ENCODE measurements around the gene DCAF6.

The DCAF6 gene

DNA sequence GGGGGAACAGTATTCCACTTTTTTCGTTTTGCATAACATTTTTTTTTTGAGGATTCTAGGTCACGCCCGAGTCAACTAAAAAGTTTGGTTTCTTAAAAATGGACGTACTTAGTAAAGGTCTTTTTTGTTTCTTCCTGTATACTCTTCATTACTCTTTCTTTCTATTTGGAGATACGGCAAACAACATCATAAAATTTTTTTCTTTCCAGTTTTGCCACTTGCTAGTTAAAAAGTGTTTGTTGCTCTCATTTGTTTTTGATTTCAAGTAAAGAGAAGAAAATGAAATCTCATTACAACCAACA is 1.2 kb downstream of the DCAF6 start:
- H3K27ac ChIP-seq (ENCODE audit: low read depth, low read length) = peak overlapping the region; percentile 91; the same call in 1 of the 2 replicates

DNA sequence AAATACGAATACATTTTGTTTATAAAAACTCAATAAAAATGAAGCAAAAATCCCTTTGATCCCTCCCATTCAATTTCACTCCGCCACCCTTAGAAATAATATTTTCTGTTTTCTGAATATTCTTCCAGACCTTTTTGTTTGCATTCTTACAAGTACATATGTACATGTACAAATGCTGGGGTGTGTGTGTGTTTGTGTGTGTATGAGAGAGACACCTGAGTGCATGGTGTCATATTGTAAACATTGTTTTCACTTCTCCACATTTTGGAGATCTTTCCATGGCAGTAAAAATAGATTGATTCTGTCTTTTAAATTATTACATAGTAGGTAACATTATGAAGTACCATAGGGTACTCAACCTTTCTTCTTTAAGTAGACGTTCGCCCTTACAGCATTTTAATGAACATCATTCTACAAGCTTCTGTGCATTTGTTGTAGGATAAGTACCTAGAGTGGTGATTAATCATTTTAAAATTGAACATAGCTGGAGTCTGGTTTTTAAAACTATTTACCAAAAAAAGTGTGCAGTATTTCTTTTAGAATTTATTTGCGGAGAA is 1.7 kb downstream of the DCAF6 start:
- H3K27ac ChIP-seq (ENCODE audit: low read depth, low read length) = peak overlapping the region; percentile 91; the same call in 1 of the 2 replicates
- H3K4me1 ChIP-seq (ENCODE audit: control insufficient read depth, insufficient read depth, low read length) = peaks cover 15% of the 10 kb centered on the region
- no peaks in the 10 kb centered on the region for H3K9me3 ChIP-seq (ENCODE audit: control insufficient read depth, insufficient read depth, low read depth, low read length)
- peak overlapping the region; percentile 74 for H3K4me3 ChIP-seq (ENCODE audit: low read depth, low read length)
- H3K27me3 ChIP-seq (ENCODE audit: control insufficient read depth, insufficient read depth, low read length) = no peaks in the 10 kb centered on the region
- no peak overlapping the region for H3K9ac ChIP-seq (ENCODE audit: low read length)
- no peaks in the 10 kb centered on the region for H3K36me3 ChIP-seq (ENCODE audit: control insufficient read depth, insufficient read depth, low read length)

More for the DNA sequence above, 1.2 kb downstream of the DCAF6 start:
- no peaks in the 10 kb centered on the region for H3K9me3 ChIP-seq (ENCODE audit: control insufficient read depth, insufficient read depth, low read depth, low read length)
- H3K4me1 ChIP-seq (ENCODE audit: control insufficient read depth, insufficient read depth, low read length) = peaks cover 15% of the 10 kb centered on the region
- H3K9ac ChIP-seq (ENCODE audit: low read length) = peak overlapping the region; percentile 88
- H3K36me3 ChIP-seq (ENCODE audit: control insufficient read depth, insufficient read depth, low read length) = no peaks in the 10 kb centered on the region
- H3K27me3 ChIP-seq (ENCODE audit: control insufficient read depth, insufficient read depth, low read length) = no peaks in the 10 kb centered on the region
- peak overlapping the region; percentile 74 for H3K4me3 ChIP-seq (ENCODE audit: low read depth, low read length)

DNA sequence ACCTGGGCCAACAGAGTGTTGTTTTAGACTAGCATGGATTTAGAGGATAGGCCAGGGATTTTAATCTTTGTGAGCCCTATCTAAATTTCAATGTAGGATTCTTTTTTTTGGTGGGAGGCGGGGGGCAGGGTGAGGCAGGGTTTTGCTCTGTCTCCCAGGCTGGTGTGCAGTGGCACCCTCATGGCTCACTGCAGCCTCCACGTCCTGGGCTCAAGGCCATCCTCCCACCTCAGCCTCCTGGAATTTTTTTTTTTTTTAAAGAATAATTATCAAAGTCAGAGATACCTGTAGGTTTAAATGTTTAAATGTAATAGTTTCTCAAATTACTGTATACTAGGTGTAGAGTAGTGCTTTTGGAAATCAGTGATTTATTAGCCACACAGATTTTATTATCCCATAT is 3.8 kb downstream of the DCAF6 start:
- Histone ChIP-seq H3K9ac (ENCODE audit: low read length) (no peak overlapping the region), H3K4me1 (ENCODE audit: control insufficient read depth, insufficient read depth, low read length) (peaks cover 3% of the 10 kb centered on the region; the same call in 1 of the 2 replicates), H3K27ac (ENCODE audit: low read depth, low read length) (no peak overlapping the region), H3K4me3 (ENCODE audit: low read depth, low read length) (no peak overlapping the region), H3K9me3 (ENCODE audit: control insufficient read depth, insufficient read depth, low read depth, low read length) (peaks cover 5% of the 10 kb centered on the region; the same call in 1 of the 2 replicates), H3K36me3 (ENCODE audit: control insufficient read depth, insufficient read depth, low read length) (peaks cover 5% of the 10 kb centered on the region), H3K27me3 (ENCODE audit: control insufficient read depth, insufficient read depth, low read length) (no peaks in the 10 kb centered on the region)

DNA sequence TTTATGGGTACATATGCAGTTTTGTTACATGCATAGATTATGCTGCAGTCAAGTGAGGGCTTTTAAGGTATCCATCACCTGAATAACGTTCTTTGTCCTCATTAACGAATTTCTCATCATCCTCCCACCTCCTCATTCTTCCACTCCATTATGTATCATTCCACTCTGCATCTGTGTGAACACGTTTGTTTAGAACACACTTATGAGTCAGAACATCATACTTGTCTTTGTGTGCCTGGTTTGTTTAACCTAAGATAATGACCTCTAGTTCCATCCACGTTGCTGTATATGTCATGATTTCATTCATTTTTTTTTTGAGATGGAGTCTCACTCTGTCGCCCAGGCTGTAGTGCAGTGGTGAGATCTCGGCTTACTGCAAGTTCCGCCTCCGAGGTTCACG is 7.1 kb downstream of the DCAF6 start:
- Histone ChIP-seq H3K4me1 (ENCODE audit: control insufficient read depth, insufficient read depth, low read length) (peaks cover 2% of the 10 kb centered on the region; the same call in 1 of the 2 replicates), H3K4me3 (ENCODE audit: low read depth, low read length) (no peak overlapping the region), H3K27ac (ENCODE audit: low read depth, low read length) (no peak overlapping the region), H3K36me3 (ENCODE audit: control insufficient read depth, insufficient read depth, low read length) (peaks cover 5% of the 10 kb centered on the region), H3K27me3 (ENCODE audit: control insufficient read depth, insufficient read depth, low read length) (no peaks in the 10 kb centered on the region), H3K9ac (ENCODE audit: low read length) (no peak overlapping the region), H3K9me3 (ENCODE audit: control insufficient read depth, insufficient read depth, low read depth, low read length) (peaks cover 5% of the 10 kb centered on the region; the same call in 1 of the 2 replicates)

DNA sequence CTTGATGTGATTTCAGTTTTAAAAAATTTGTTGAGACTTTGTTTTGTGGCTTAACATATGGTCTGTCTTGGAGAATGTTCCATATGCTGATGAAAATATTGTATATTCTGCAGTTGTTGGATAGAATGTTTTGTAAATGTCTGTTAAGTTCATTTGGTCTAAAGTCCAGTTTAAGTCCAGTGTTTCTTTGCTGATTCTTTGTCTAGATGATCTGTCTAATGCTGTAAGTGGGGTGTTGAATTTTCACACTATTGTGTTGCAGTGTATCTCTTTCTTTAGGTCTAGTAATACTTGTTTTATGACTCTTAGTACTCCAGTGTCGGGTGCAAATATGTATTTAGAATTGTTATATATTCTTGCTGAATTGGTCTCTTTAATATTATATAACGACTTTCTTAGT is 11.2 kb downstream of the DCAF6 start:
- no peak overlapping the region for H3K4me3 ChIP-seq (ENCODE audit: low read depth, low read length)
- peaks cover 5% of the 10 kb centered on the region; the same call in 1 of the 2 replicates for H3K9me3 ChIP-seq (ENCODE audit: control insufficient read depth, insufficient read depth, low read depth, low read length)
- H3K27me3 ChIP-seq (ENCODE audit: control insufficient read depth, insufficient read depth, low read length) = no peaks in the 10 kb centered on the region
- H3K36me3 ChIP-seq (ENCODE audit: control insufficient read depth, insufficient read depth, low read length) = peaks cover 10% of the 10 kb centered on the region
- no peak overlapping the region for H3K27ac ChIP-seq (ENCODE audit: low read depth, low read length)
- H3K9ac ChIP-seq (ENCODE audit: low read length) = no peak overlapping the region
- H3K4me1 ChIP-seq (ENCODE audit: control insufficient read depth, insufficient read depth, low read length) = no peaks in the 10 kb centered on the region; the same call in 1 of the 2 replicates

DNA sequence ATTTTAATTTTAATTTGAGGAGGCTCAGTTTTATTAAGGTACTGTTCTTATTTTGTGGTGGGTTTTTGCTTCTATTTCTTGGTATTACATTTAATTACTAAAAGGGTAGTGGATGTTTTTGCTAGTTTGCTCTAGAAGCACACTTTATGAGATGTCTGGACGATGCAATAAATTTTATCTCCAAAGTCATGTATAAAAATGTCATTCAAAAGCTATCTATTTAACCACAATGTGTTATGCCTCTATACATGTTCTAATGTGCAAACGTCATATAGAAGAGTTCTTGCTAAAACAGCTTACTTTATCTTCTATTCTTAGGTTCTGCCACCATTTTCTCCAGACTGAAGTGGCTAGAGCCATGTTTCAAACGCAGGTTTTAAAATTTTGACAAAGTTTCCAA is 13.3 kb downstream of the DCAF6 start:
- Histone ChIP-seq H3K9ac (ENCODE audit: low read length) (no peak overlapping the region), H3K36me3 (ENCODE audit: control insufficient read depth, insufficient read depth, low read length) (peaks cover 22% of the 10 kb centered on the region), H3K27ac (ENCODE audit: low read depth, low read length) (peak overlapping the region; percentile 50; the same call in 1 of the 2 replicates), H3K4me3 (ENCODE audit: low read depth, low read length) (no peak overlapping the region), H3K27me3 (ENCODE audit: control insufficient read depth, insufficient read depth, low read length) (no peaks in the 10 kb centered on the region), H3K4me1 (ENCODE audit: control insufficient read depth, insufficient read depth, low read length) (no peaks in the 10 kb centered on the region; the same call in 1 of the 2 replicates), H3K9me3 (ENCODE audit: control insufficient read depth, insufficient read depth, low read depth, low read length) (no peaks in the 10 kb centered on the region)

DNA sequence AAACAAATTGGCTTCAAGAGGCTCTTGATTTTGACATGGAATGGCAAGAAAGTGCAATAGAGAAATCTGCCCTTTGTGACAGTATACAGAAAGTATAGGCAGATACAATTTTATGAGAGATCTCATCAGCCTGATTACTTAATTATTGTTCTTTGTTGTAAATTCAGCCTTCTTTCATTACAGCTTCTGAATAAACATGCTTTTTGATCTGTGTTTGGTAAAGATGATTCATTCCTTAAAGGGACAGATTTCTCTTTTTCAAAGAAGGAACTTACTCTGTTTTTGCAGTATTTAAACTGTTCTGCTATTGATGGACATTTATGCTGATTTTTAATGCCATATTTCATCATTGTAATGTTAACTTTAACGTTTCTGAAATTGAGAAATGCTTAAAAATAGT is 14.1 kb downstream of the DCAF6 start:
- no peaks in the 10 kb centered on the region for H3K27me3 ChIP-seq (ENCODE audit: control insufficient read depth, insufficient read depth, low read length)
- no peaks in the 10 kb centered on the region; the same call in 1 of the 2 replicates for H3K4me1 ChIP-seq (ENCODE audit: control insufficient read depth, insufficient read depth, low read length)
- peaks cover 27% of the 10 kb centered on the region for H3K36me3 ChIP-seq (ENCODE audit: control insufficient read depth, insufficient read depth, low read length)
- no peaks in the 10 kb centered on the region for H3K9me3 ChIP-seq (ENCODE audit: control insufficient read depth, insufficient read depth, low read depth, low read length)
- no peak overlapping the region for H3K9ac ChIP-seq (ENCODE audit: low read length)
- no peak overlapping the region for H3K4me3 ChIP-seq (ENCODE audit: low read depth, low read length)
- no peak overlapping the region for H3K27ac ChIP-seq (ENCODE audit: low read depth, low read length)

DNA sequence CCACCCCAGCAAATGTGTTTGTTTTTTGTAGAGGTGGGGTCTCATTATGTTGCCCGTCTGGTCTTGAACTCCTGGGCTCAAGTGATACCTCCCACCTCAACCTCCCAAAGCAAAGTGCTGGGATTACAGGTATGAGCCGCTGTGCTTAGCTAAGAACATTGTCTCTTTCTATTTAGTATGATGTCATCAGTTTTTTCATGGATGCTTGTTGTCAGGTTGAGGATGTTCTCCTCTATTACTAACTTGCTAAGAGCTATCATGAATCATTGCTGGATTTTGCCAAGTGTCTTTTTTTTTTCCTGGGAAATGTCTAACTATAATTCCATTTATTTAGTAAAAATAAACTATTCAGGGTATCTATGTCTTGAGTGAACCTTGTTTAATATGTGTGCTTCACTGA is 19.4 kb downstream of the DCAF6 start:
- Histone ChIP-seq H3K9me3 (ENCODE audit: control insufficient read depth, insufficient read depth, low read depth, low read length) (no peaks in the 10 kb centered on the region), H3K36me3 (ENCODE audit: control insufficient read depth, insufficient read depth, low read length) (peaks cover 34% of the 10 kb centered on the region), H3K9ac (ENCODE audit: low read length) (no peak overlapping the region), H3K4me3 (ENCODE audit: low read depth, low read length) (no peak overlapping the region), H3K27me3 (ENCODE audit: control insufficient read depth, insufficient read depth, low read length) (no peaks in the 10 kb centered on the region), H3K4me1 (ENCODE audit: control insufficient read depth, insufficient read depth, low read length) (no peaks in the 10 kb centered on the region), H3K27ac (ENCODE audit: low read depth, low read length) (no peak overlapping the region)

DNA sequence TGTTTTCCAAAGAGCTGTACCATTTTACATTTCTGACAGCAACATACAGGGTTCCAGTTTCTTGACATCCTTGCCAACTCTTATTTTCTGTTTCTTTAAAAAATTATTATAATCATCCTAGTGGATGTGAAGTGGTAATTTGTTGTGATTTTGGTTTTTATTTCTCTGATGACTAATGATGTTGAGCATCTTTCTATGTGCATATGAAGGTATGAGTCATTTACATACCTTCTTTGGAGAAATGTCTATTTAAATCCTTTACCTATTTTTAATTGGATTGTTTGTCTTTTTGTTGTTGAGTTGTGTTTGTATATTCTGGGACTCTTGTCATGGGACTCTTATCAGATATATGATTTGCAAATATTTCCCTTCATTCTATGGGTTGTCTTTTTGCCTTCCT is 21.2 kb downstream of the DCAF6 start:
- no peaks in the 10 kb centered on the region for H3K27me3 ChIP-seq (ENCODE audit: control insufficient read depth, insufficient read depth, low read length)
- H3K4me3 ChIP-seq (ENCODE audit: low read depth, low read length) = no peak overlapping the region
- H3K27ac ChIP-seq (ENCODE audit: low read depth, low read length) = no peak overlapping the region
- H3K9me3 ChIP-seq (ENCODE audit: control insufficient read depth, insufficient read depth, low read depth, low read length) = no peaks in the 10 kb centered on the region
- peaks cover 29% of the 10 kb centered on the region for H3K36me3 ChIP-seq (ENCODE audit: control insufficient read depth, insufficient read depth, low read length)
- no peaks in the 10 kb centered on the region for H3K4me1 ChIP-seq (ENCODE audit: control insufficient read depth, insufficient read depth, low read length)
- no peak overlapping the region for H3K9ac ChIP-seq (ENCODE audit: low read length)

DNA sequence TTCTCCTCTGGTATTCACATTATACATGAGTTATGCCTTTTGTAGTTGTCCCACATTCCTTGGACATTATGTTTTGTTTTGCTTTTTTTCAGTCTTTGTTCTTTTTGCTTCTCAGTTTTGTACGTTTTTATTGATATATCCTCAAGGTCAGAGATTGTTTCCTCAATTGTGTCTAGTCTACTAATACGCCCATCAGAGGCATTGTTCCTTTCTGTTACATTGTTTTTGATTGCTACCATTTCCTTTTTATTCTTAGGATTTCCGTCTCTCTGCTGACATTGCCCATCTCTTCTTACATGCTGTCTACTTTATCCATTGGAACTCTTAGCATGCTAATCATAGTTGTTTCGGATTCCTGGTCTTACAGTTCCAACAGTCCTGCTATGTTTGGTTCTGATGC is 28.2 kb downstream of the DCAF6 start:
- H3K9ac ChIP-seq (ENCODE audit: low read length) = no peak overlapping the region
- H3K4me3 ChIP-seq (ENCODE audit: low read depth, low read length) = no peak overlapping the region
- H3K27me3 ChIP-seq (ENCODE audit: control insufficient read depth, insufficient read depth, low read length) = no peaks in the 10 kb centered on the region
- H3K4me1 ChIP-seq (ENCODE audit: control insufficient read depth, insufficient read depth, low read length) = no peaks in the 10 kb centered on the region
- H3K27ac ChIP-seq (ENCODE audit: low read depth, low read length) = no peak overlapping the region
- peaks cover 2% of the 10 kb centered on the region; the same call in 1 of the 2 replicates for H3K36me3 ChIP-seq (ENCODE audit: control insufficient read depth, insufficient read depth, low read length)
- H3K9me3 ChIP-seq (ENCODE audit: control insufficient read depth, insufficient read depth, low read depth, low read length) = no peaks in the 10 kb centered on the region

DNA sequence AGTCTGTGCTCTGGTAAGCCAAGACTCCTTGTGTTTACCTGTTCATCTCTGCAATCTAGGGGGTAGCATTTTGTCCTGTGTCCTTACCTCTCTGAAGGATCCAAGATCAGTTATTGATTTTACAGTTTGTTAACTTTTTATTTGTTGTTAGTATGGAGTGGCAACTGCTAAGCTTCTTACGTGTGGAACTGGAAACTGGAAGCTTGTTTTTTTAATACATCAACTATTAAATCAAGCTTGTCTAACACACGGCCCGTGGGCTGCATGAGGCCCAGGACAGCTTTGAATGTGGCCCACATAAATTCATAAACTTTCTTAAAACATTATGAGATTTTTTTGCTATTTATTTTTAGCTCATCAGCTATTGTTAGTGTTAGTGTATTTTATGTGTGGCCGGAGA is 29.6 kb downstream of the DCAF6 start:
- Histone ChIP-seq H3K9me3 (ENCODE audit: control insufficient read depth, insufficient read depth, low read depth, low read length) (no peaks in the 10 kb centered on the region), H3K9ac (ENCODE audit: low read length) (no peak overlapping the region), H3K4me3 (ENCODE audit: low read depth, low read length) (no peak overlapping the region), H3K27me3 (ENCODE audit: control insufficient read depth, insufficient read depth, low read length) (no peaks in the 10 kb centered on the region), H3K36me3 (ENCODE audit: control insufficient read depth, insufficient read depth, low read length) (peaks cover 2% of the 10 kb centered on the region; the same call in 1 of the 2 replicates), H3K4me1 (ENCODE audit: control insufficient read depth, insufficient read depth, low read length) (no peaks in the 10 kb centered on the region), H3K27ac (ENCODE audit: low read depth, low read length) (no peak overlapping the region)
